ENCODE results near the gene HTT.
"Not testable (repeated sequence)": the region's sequence is repeated elsewhere in the genome, so short reads cannot be mapped to it uniquely, and the experiment has no call there.

The HTT gene

DNA sequence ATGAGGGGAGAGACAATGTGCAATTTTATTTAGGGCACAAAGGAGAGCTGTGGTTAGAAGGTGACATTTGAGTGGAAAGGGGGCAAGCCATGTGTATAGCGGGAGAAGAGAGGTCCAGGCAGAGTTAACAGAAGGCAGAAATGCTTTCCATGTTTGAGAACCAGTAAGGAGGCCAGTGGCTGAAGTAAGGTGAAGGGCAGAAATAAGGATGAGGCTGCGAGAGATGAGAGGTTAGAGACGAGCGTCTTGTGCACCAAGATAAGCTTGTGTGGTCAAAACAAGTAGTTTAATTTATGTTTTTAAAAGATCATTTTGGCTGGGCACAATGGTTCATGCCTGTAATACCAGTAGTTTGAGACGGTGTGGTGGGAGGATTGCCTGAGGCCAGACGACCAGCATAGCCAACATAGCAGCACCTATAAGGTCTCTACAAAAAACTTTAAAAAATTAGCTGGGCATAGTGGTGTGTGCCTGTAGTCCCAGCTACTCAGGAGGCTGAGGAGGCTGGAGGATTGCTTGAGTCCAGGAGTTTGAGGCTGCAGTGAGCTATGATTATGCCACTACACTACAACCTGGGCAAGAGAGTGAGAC is 8.5 kb downstream of the HTT start:
- DNase-seq (ENCODE audit: low read depth) = no peak

DNA sequence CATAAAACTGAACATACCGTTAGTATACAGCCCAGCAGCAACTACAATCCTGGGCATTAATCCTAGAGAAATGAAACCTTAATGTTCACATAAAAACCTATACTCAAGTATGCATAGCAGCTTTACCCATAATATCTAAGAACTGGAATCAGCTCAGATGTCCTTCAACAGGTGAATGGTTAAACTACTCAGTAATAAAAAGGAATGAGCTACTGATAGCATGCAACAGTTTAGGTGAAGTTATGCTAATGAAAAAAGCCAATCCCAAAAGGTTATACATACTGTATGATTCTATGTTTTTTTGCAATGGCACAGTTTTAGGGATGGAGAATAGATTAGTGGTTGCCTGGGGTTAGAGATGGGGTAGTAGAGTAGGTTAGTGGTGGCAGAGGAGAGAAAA is 9.3 kb downstream of the HTT start:
- DNase-seq (ENCODE audit: low read depth) = no peak

DNA sequence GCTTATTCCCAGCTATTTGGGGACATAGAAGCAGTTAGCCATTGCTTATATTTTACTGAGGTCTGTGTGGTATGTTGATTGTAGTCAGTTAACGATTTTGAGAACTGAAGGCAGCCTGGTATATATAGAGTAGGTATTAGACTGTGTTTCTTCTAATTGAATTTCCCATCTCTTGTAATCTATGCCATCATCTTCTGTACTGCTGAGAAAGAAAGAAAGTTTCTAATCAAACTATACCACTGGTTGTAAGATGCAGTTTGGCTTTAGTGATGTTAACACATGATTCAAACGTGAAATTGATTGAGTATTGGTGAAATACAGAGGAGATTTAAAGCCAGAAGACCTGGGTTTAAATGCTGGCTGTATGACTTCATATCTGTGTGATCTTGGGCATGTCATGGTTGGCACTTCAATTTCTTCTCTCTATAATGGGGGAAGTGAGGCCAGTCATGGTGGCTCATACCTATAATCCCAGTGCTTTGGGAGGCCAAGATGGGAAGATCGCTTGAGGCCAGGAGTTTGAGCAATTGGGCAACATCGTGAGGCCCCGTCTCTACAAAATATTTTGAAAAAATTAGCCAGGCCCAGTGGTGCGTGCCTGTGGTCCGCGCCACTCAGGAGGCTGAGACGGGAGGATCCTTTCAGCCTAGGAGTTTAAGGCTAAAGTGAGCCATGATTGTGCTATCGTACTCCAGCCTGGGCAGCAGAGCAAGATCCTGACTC is 11.6 kb downstream of the HTT start:
- DNase-seq (ENCODE audit: low read depth) = no peak

DNA sequence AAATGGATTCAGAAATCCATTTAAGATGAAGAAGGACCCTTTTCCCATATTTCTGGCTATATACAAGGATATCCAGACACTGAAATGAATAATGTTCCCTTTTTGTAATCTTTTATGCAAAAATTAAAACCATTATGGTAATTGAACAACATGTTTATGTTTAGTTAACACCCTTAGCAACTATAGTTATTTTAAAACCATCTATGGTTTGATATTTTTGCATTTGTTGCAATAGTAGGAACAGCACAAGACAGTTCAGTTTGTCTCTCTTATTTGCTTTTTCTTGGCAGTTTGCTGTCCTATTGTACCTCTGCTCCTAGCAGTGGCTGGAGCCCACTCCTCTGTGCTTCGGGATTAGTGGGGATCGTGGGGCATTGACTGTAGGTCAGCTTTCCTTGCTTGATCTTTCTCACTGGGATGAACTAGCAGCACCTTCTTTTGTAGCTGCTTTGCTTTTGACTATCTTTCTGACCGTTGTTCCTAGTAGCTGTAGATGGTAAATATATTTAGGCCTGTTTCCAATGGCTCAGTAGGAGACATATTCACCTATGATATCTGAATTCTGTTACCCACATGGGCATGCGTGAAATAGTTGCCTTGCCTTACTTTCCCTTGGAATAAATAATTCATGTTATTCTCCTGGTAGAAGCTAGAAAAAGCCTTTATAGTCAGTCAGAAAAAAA is 12.8 kb downstream of the HTT start:
- DNase-seq (ENCODE audit: low read depth) = no peak

DNA sequence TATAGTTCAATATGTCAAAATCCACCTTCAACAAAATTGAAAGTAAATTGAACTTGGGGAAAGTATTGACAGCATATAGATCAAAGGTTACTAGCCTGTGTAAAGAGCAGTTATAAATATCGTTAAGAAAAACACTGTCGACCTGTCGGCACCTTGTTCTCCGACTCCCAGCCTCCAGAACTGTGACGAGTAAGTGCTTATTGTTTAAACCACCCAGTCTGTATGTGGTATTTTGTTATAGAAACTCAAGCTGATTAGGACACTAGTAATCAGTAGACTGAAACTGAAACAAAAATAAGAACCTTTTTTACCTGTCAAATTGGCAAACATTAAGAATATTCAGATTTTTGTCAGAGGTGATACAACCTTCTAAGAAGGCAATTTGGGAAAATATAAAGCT is 17.0 kb downstream of the HTT start:
- no peak for DNase-seq (ENCODE audit: low read depth)

DNA sequence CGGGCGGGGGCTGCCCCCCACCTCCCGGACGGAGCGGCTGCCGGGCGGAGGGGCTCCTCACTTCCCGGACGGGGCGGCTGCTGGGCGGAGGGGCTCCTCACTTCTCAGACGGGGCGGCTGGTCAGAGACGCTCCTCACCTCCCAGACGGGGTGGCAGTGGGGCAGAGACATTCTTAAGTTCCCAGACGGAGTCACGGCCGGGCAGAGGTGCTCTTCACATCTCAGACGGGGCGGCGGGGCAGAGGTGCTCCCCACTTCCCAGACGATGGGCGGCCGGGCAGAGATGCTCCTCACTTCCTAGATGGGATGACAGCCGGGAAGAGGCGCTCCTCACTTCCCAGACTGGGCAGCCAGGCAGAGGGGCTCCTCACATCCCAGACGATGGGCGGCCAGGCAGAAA is 20.2 kb downstream of the HTT start:
- not testable (repeated sequence) for DNase-seq (ENCODE audit: low read depth)

DNA sequence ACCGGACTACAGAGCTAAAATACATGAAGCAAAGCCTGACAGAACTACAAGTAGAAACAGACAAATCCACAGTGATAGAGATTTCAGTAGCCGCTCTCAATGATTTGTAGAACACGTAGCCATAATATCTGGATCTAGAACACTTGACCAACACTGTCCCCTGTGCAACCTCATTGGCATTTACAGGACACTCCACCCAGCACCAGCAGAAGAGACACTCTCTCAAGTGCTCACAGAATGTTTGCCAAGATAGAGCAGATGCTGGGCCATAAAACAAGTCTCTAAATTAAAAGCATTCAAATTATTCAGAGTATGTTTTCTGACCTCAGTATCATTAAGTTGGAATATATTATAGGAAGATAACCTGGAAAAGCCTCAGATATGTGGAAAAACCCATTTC is 21.7 kb downstream of the HTT start:
- DNase-seq (ENCODE audit: low read depth) = no peak

DNA sequence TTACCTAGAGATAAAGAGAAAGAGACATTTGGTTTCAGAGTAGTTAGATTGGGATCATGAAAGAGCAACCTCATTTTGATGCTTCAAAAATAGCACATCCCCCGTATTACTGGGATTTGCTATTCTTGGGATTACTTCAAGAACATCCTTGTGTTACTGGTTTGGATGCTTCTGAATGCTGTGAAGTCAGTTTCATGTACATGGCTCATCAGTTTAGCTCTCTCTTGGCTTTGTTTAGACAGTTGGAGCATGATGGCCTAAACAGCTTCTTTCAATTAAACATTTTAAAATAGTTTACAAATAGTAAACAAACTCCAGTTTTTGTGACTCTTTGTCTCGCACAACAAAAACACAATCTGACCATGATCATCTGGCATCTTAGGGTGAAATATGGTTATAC is 23.9 kb downstream of the HTT start:
- no peak for DNase-seq (ENCODE audit: low read depth)

DNA sequence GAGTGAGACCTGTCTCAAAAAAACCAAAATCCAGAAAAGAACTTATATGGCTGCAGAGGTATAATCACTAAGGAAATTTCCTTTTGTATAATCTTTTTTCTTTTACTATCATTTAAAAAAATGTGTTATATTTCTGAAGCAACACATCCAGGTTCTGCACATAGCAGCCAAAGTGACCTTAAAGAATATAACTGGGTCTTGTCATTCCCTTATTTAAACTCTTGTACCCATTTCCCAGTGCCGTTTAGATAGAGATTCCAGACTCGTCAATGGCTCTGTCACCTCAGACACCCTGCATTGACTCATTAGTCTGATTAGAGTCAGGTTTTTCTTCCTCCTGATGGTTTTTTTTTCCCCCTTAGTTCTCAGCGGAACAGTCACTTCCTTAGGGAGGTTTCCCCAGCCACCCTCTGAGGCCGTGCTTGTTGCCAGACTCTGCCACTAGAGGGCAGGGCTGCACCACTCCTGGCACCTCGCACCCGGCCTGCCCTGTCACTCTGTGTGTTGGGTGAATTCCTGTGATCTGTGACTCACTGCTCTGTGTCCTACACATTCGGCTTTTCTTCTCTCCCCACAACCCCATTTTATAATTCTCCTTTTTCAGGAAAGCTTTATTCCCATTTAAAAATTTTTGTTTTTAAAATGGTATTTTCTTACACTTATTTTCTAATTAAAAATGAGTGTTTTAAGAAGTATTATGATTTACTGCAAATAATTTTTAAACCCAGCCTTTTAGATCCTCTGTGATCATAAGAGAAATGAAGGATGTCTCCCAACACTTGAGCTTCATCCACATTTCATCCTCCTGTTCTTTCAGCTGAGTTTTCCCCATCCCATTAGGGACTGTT is 32.1 kb downstream of the HTT start:
- DNase-seq (ENCODE audit: low read depth) = peak; percentile 89

DNA sequence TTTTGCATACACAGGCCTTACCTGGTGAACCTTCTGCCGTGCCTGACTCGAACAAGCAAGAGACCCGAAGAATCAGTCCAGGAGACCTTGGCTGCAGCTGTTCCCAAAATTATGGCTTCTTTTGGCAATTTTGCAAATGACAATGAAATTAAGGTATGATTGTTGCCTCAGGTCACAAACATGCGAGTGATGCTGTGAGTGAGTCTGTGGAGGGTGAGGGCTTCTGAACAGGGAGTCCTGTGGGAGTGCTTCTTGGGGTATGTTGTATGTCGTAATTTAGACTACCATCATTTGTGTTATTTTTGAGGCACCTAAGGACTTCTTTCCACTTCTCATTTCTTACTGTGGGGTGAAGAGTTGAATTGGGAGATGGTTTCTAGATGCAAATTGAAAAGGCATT is 32.8 kb downstream of the HTT start:
- DNase-seq (ENCODE audit: low read depth) = no peak

DNA sequence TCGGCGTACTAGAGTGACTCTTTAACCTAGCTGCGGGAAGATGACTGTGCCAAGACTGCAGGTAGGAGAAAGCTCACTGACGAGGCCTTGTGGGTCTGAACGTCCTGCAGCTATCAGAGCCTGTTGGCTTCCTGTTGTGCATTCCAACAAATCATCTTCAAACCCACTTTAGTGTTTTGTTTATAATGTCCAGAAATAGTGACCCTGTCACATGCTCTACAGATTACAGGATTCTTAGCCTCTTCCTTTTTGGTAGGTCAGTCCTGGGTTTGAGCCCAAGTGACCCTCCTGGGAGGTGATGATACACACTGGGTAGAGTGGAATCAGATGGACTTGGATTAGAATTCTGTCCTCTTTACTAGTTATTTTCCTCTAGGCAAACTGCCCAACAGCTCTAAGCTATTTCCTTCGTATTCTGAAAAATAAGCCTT is 33.2 kb downstream of the HTT start:
- DNase-seq (ENCODE audit: low read depth) = no peak

DNA sequence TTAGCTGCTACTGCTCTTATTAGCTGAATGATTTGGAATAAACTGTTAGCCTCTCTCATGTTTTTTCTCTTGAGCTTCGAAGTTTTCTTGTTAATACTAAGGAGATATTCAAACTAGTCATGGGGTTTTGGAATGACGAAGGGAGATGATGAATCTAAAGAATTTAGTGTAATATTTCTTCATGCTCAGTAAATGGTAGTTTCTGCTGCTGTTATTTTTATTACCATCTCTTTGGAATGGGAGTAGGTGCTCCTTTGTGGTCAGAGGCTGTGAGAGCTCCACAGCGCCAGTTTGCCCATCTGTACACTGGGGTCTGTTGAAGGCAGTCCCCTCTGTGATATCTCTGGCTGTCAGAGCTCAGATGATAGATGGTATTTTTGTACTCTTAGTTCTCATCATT is 33.7 kb downstream of the HTT start:
- DNase-seq (ENCODE audit: low read depth) = no peak

DNA sequence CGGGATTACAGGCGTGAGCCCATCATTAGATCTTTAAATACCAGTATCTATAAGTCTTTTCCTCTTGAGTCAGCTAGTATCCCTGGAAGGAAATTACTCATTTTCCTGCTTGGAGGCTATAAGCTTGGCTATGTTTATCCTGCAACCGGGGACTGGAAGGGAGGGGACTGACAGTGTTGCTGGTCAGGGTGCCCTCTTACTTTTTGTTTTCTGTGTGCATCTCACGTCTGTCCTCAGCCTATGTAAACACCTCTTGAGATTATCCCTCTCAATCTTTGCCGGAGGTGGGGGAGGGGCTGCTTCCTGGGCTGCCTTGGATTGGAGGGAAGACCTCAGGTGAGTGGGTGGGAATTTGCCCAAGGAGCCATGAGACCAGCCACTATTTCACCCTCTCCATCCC is 37.0 kb downstream of the HTT start:
- DNase-seq (ENCODE audit: low read depth) = no peak

DNA sequence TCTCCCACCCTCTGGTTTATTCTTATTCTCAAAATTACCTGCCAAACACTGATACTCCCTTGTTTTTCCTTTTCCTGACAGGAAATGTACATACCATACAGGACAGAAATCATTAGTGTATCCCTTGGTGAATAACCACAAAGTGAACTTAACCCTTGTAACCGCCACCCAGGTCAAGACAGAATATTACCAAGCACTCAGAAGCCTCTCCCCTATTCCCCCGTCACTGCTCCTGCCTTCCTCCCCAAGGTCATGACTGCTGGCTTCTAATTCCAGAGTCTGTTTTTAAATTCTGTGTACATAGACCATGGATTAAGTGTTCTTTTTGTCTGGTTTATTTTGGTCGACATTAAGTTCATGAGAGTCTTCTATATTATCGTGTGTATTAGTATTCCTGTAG is 37.7 kb downstream of the HTT start:
- no peak for DNase-seq (ENCODE audit: low read depth)

DNA sequence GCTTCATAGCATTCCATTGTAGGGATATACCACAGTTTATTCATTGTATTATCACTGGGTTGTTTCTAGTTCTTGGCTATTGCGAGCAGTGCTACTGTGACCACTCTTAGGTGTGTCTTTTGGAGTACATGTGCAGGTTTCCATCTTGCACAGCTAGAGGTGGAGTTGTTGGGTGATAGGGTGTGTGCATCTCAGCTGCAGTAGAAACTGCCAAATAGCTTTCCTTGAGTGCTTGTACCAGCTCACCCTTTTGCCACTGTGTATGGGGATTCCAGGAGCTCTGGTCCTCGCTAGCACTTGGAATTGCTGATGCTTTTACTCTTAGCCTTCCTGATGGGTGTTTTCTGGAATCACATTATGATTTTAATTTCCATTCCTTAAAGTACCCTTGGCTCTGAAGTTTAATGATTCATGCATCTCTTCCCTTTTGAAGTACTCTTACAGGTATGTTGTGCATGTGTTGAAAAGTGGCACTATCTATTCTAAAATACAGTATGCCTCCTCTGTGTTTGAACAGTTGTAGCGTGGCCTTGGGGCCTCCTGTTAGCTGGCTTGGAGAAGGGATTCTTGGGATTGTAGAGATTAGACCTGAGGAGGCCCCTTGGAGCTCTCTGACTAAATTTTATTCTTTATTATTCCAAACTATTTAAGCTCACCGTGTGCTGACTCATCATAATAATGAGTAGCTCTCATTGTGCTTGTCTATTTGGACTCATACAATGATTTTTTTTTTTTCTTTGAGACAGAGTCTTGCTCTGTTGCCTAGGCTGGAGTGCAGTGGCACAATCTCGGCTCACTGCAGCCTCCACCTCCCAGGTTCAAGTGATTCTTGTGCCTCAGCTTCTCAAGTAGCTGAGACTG is 38.4 kb downstream of the HTT start:
- no peak for DNase-seq (ENCODE audit: low read depth)

DNA sequence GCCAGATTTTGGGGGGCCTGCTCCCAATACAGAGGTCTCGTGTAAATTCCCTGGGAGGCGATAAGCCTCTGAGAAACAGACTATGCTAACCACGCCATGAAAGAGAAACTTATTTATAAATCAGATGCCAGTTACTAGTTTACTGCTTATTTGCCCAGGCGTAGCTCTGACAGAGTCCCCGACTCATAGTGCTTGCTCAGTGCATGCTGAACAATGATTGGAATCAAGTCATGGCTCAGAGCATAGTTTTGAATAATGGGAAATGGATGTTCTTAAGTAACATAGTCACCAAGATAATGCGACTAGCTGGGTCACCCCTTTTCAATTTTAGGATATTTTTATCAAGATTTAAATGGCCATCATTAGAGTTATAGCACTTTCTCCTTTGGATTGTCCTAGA is 39.9 kb downstream of the HTT start:
- no peak for DNase-seq (ENCODE audit: low read depth)

DNA sequence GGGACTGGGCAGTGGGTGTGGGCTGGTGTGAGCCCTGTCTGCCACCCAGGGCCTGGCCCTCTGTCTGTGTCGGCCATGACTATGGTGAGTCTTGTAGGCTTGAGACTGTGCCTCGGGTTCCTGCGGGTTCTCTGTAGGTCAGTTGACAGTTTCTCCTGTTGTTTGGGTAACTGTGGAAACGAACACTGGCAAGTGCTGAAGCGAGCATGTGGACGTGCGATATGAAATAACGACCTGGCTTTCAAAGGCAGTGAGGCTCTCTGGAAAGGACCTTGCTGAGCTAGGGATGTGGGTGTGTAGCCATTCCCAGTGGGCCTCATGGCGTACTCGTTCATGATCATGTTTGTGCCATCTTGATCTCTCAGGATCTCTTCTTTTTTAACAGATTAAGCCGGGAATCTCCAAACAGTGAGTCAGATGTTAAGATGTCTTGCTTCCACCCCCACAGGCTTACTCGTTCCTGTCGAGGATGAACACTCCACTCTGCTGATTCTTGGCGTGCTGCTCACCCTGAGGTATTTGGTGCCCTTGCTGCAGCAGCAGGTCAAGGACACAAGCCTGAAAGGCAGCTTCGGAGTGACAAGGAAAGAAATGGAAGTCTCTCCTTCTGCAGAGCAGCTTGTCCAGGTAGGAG is 41.3 kb downstream of the HTT start:
- DNase-seq (ENCODE audit: low read depth) = no peak

DNA sequence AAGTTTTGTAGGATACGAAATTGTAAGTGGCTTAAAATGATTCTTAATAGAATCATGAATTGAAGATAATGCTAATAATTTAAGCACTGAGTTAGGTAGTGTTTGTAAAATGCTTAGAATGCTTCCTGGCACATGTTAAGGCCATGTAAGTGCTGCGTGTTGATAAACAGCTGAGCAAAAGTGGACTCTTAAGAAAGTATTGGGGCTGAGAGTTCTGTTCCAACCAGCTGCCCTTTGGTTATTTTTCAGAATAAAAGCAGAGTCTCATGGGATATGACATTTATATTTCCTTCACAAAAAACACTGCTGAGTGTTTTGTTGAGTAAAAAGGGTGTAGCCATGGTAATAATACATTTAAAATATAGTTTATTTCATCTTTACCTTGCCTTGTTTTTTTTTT is 42.5 kb downstream of the HTT start:
- no peak for DNase-seq (ENCODE audit: low read depth)

DNA sequence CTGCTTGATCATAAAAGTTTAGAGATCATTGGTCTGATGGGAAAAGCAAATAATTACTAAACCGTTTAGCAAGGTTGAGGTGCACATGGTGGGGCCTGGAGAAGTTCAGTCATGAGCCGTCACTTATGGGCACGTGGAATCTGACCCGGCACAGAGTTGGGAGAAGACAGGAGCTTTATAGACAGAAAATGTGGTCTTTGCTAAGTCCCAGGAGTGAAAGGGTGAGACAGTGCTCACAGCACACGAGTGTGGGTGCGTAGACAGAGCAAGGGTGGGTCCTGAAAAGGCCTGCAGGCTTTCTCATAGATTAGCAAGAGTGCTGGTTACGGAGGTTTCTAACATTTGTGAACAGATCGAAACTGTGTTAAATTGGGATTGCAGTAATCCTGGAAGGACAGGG is 43.8 kb downstream of the HTT start:
- no peak for DNase-seq (ENCODE audit: low read depth)

DNA sequence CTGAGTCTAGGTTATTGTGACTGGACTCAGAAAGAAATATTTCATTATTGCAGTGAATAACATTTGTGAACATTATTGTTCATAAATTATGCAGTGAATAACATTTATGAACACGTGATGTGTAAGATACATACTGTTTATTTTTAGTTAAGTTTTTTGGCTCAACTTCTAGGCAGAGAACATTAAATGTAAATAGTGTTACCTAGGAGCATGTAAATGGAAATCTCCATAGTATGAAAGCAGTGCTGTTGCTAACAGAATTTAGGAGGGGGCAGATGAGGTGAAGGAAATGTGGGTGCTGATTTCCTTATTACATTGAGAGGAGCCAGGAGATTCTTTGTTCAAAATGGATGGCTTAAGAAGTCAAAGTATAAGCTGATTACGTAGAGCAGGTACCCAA is 45.0 kb downstream of the HTT start:
- DNase-seq (ENCODE audit: low read depth) = no peak

DNA sequence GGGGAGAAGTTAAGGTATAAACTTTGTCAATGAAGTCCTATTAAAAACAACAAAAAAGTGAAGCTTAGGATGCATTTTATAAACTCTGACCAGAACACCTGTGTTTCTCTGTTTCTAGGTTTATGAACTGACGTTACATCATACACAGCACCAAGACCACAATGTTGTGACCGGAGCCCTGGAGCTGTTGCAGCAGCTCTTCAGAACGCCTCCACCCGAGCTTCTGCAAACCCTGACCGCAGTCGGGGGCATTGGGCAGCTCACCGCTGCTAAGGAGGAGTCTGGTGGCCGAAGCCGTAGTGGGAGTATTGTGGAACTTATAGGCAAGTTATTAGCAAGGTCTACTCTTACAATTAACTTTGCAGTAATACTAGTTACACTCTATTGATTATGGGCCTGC is 46.6 kb downstream of the HTT start:
- no peak for DNase-seq (ENCODE audit: low read depth)
